GM13977 (cell line): ENCODE measurements around the gene TSC22D4.
"Not testable (repeated sequence)": the region's sequence is repeated elsewhere in the genome, so short reads cannot be mapped to it uniquely, and the experiment has no call there.

Experiments used
- DNase-seq: peaks from one replicate; pipeline ENCODE4 v3.0.0; 2012; ENCODE audit warnings: low spot score
- CTCF ChIP-seq: IDR thresholded peaks from 2 replicates; pipeline ENCODE4 v1.5.1; 2012; ENCODE audit warnings: mild to moderate bottlenecking, control low read depth; ENCODE audit not compliant: insufficient read depth; ENCODE audit errors: extremely low read depth, missing control alignments
- in situ Hi-C: fragments of 300-500 bp; cut with MboI; formaldehyde crosslinking; loops from one replicate; pipeline ENCODE4 v1.12.0; 2022; ENCODE audit warnings: low sequenced_read_pairs, low pct_unique_long_range_greater_than_20kb, mixed read lengths, inconsistent platforms; ENCODE audit not compliant: unreplicated experiment

The TSC22D4 gene

GRCh38 chr7:100504887-100505611 lies 26.0 kb upstream of the TSC22D4 start:
- no peak for DNase-seq

GRCh38 chr7:100504031-100504430 lies 25.0 kb upstream of the TSC22D4 start:
- DNase-seq, in situ Hi-C loops: not testable (repeated sequence)

More at GRCh38 chr7:100504887-100505611, 26.0 kb upstream of the TSC22D4 start:
- in situ Hi-C loops, result no loop called here
- TF ChIP-seq CTCF, result no peak

- in situ Hi-C loops, result not testable (repeated sequence)
Observed at GRCh38 chr7:100500743-100501142, 21.7 kb upstream of the TSC22D4 start.

GRCh38 chr7:100496509-100496908 lies 17.5 kb upstream of the TSC22D4 start:
- DNase-seq, result no peak
- in situ Hi-C loops, result no loop called here
- TF ChIP-seq CTCF, result no peak

More at GRCh38 chr7:100500743-100501142, 21.7 kb upstream of the TSC22D4 start:
- DNase-seq, result not testable (repeated sequence)

- TF ChIP-seq CTCF, result peak; percentile 44
- peak; percentile 77 for DNase-seq
- in situ Hi-C loops, result no loop called here
Observed at GRCh38 chr7:100493476-100494264, 14.7 kb upstream of the TSC22D4 start.

GRCh38 chr7:100492738-100493475 lies 13.9 kb upstream of the TSC22D4 start:
- no peak for TF ChIP-seq CTCF
- in situ Hi-C loops, result no loop called here
- DNase-seq, result no peak

- DNase-seq, result no peak
- in situ Hi-C loops, result no loop called here
- TF ChIP-seq CTCF, result no peak
Observed at GRCh38 chr7:100491192-100491578, 12.2 kb upstream of the TSC22D4 start.
